Fibroblast of skin of back (primary cell): ENCODE data around the gene ADAMTS7.
"Not testable (repeated sequence)": the region's sequence is repeated elsewhere in the genome, so short reads cannot be mapped to it uniquely, and the experiment has no call there.

ENCODE experiments used
- DNase-seq: peaks from one replicate; pipeline ENCODE4 v3.0.0-alpha.2; 2013

Gene ADAMTS7

GRCh38 chr15:78752492-78753358, 58.5 kb downstream of the ADAMTS7 start:
- no peak for DNase-seq

- no peak for DNase-seq
Observed at GRCh38 chr15:78751602-78751979, 59.7 kb downstream of the ADAMTS7 start.

- peak; percentile 78 for DNase-seq
Observed at GRCh38 chr15:78750974-78751601, 60.2 kb downstream of the ADAMTS7 start.

- no peak for DNase-seq
Observed at GRCh38 chr15:78750566-78750965, 60.7 kb downstream of the ADAMTS7 start.

- no peak for DNase-seq
Observed at GRCh38 chr15:78749831-78750230, 61.4 kb downstream of the ADAMTS7 start.

GRCh38 chr15:78747877-78748276, 63.4 kb downstream of the ADAMTS7 start:
- DNase-seq, result not testable (repeated sequence)

GRCh38 chr15:78741674-78742073, 69.6 kb downstream of the ADAMTS7 start:
- DNase-seq, result not testable (repeated sequence)

- DNase-seq, result no peak
Observed at GRCh38 chr15:78740904-78741274, 70.4 kb downstream of the ADAMTS7 start.

- peak; percentile 48 for DNase-seq
Observed at GRCh38 chr15:78739996-78740903, 71.0 kb downstream of the ADAMTS7 start.

- DNase-seq, result no peak
Observed at GRCh38 chr15:78739206-78739605, 72.1 kb downstream of the ADAMTS7 start.

GRCh38 chr15:78737931-78738558, 73.2 kb downstream of the ADAMTS7 start:
- peak; percentile 42 for DNase-seq

GRCh38 chr15:78737187-78737820, 74.0 kb downstream of the ADAMTS7 start:
- DNase-seq, result no peak

- not testable (repeated sequence) for DNase-seq
Observed at GRCh38 chr15:78736286-78736685, 75.0 kb downstream of the ADAMTS7 start.

- DNase-seq, result no peak
Observed at GRCh38 chr15:78734451-78735064, 76.7 kb downstream of the ADAMTS7 start.

- DNase-seq, result no peak
Observed at GRCh38 chr15:78732634-78733033, 78.6 kb downstream of the ADAMTS7 start.

GRCh38 chr15:78730955-78731354, 80.3 kb downstream of the ADAMTS7 start:
- no peak for DNase-seq

GRCh38 chr15:78728427-78728826, 82.8 kb downstream of the ADAMTS7 start:
- peak; percentile 60 for DNase-seq

- DNase-seq, result peak; percentile 86
Observed at GRCh38 chr15:78727561-78727960, 83.7 kb downstream of the ADAMTS7 start.

GRCh38 chr15:78726870-78727551, 84.3 kb downstream of the ADAMTS7 start:
- DNase-seq, result no peak

GRCh38 chr15:78719819-78720450, 91.3 kb downstream of the ADAMTS7 start:
- not testable (repeated sequence) for DNase-seq
